ENCODE data around the gene RAD50. TPM values are rescaled to one million over a fixed set of nuclear protein-coding genes. Genes with fewer than 3 reads are reported as not detected.
"Not testable (repeated sequence)": the region's sequence is repeated elsewhere in the genome, so short reads cannot be mapped to it uniquely, and the experiment has no call there.

Gene RAD50
- total RNA-seq, 2 experiments from 2014 or later: 30.4 to 34.5 TPM

DNA sequence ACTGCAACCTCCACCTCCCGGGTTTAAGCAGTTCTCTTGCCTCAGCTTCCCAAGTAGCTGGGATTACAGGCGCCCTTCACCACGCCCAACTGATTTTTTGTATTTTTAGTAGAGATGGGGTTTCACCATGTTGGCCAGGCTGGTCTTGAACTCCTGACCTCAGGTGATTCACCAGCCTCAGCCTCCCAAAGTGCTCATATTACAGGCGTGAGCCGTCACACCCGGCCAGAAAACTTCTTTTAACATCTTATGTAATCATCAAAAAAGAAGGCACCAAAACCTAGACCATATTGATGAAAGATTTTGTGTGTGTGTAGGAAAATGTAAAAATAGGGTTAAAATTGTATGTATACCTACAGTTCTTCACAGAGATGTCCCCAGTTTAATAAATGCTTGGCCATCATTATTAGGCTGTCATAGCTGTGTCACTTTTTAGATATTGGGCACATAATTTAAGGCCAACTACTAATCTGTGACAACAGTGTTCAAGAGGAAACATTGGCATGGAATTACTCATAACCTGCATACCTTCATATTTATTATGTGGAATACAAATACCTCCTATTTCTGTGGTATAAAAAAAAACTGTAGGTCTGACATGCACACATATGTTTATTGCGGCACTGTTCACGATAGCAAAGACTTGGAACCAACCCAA lies 44.4 kb downstream of the RAD50 start:
- Mint-ChIP-seq H3K27me3 (ENCODE audit: low read depth) (no peaks in the 10 kb centered on the region), H3K27ac (no peak overlapping the region)
- CTCF ChIA-PET: no interaction called here

DNA sequence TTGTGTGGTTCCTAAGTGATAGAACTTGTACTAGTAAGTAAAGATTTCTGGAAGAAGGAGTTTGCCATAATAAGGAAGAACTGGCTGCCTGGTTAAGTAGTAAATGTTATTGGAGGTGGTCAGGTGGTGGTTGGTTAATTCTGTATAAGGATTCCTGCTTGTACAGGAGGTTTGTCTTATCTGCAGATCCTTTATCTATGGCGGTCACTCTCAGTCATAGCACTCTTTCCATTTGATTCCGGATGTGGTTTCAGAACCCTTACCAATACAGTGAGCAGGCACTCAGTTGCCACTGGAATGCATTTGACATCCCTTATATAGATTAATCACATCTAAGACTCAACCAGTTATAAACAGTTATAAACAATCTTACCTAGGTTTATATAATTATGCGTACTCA lies 50.3 kb downstream of the RAD50 start:
- DNase-seq (no peak), ATAC-seq (no peak)
- Mint-ChIP-seq H3K9me3 (ENCODE audit: insufficient read depth) (no peaks in the 10 kb centered on the region), H3K36me3 (ENCODE audit: low read depth) (peaks cover 53% of the 10 kb centered on the region), H3K4me1 (ENCODE audit: low read depth) (no peaks in the 10 kb centered on the region), H3K27ac (no peak overlapping the region), H3K27me3 (ENCODE audit: low read depth) (no peaks in the 10 kb centered on the region), H3K4me3 (no peak overlapping the region)
- ChIA-PET CTCF (no interaction called here), POLR2A (no interaction called here)

More for the DNA sequence above, 44.4 kb downstream of the RAD50 start:
- Mint-ChIP-seq H3K9me3 (ENCODE audit: insufficient read depth) (no peaks in the 10 kb centered on the region), H3K36me3 (ENCODE audit: low read depth) (peaks cover 62% of the 10 kb centered on the region), H3K4me3 (no peak overlapping the region), H3K4me1 (ENCODE audit: low read depth) (no peaks in the 10 kb centered on the region)
- no peak for DNase-seq
- ATAC-seq: no peak
- POLR2A ChIA-PET: interaction anchor here (0.7 kb wide), 1 partner anchor 88 kb away, joined by 6 read pairs; no protein-coding TSS in a partner anchor

DNA sequence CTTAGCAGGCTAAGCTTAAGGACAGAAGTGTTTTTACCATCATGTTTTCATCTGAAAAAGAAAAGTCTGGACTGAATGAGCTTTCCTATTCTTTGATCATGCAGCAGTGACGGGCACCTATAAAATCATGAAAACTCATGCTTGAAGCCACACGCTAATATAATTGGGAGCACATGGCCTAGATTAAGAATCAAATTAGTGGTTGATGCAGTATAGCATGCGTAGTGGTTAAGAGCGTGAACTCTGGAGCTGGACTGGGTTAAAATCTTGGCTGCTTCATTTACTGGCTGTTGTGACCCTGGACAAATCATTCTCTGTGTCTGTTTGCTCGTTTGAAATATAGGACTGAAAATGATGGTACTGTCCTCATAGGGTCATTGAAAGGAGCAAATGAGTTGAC lies 51.3 kb downstream of the RAD50 start:
- no peak overlapping the region for H3K4me3 Mint-ChIP-seq
- no peak overlapping the region for H3K27ac Mint-ChIP-seq
- ATAC-seq (no peak), DNase-seq (no peak)
- ChIA-PET POLR2A (no interaction called here), CTCF (no interaction called here)
- peaks cover 54% of the 10 kb centered on the region for H3K36me3 Mint-ChIP-seq (ENCODE audit: low read depth)
- no peaks in the 10 kb centered on the region for H3K4me1 Mint-ChIP-seq (ENCODE audit: low read depth)
- H3K27me3 Mint-ChIP-seq (ENCODE audit: low read depth): no peaks in the 10 kb centered on the region
- no peaks in the 10 kb centered on the region for H3K9me3 Mint-ChIP-seq (ENCODE audit: insufficient read depth)

DNA sequence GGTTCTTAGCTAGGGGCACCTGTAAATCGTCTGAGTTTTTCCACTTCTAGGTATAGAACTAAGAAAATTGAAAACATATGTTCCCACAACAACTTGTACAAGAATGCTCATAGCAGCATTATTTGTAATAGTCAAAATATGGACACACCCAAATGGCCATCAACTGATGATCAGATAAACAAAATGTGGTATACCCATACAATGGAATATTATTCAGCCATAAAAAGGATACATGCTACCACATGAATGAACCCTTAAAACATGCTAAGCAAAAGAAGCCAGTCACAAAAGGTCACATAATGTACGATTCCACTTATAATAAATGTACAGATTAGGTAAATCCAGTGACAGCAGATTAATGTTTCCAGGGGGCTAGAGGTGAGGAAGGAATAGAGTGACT lies 55.2 kb downstream of the RAD50 start:
- Mint-ChIP-seq H3K4me1 (ENCODE audit: low read depth) (no peaks in the 10 kb centered on the region), H3K27me3 (ENCODE audit: low read depth) (no peaks in the 10 kb centered on the region), H3K36me3 (ENCODE audit: low read depth) (peaks cover 38% of the 10 kb centered on the region), H3K9me3 (ENCODE audit: insufficient read depth) (no peaks in the 10 kb centered on the region), H3K27ac (no peak overlapping the region), H3K4me3 (no peak overlapping the region)
- ATAC-seq (no peak), DNase-seq (no peak)
- CTCF ChIA-PET: interaction anchor here (1.8 kb wide), 1 partner anchor 85 kb away, joined by 4 read pairs; no protein-coding TSS in a partner anchor
- POLR2A ChIA-PET: no interaction called here

DNA sequence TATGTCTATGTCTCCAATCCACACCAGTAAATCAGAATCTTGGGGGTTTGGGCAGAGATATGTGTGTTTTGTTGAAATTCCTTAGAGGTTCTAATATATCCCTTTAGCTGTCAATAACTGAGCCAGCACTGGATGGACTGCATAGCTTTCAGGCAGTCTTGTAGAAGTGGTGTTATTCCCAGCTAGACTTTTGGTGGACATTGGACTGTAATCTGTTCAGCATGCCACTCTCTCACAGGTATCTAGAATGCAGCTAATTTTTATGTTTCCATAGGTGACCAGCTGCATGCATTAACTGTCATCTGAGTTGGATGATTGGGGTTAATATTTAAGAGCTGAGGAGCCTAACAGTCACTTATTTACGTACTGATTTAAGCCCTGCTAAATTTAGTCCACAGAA lies 56.1 kb downstream of the RAD50 start:
- H3K27me3 Mint-ChIP-seq (ENCODE audit: low read depth): no peaks in the 10 kb centered on the region
- ChIA-PET POLR2A (interaction anchor here (0.6 kb wide), 1 partner anchor 1129 kb away, joined by 3 read pairs; no protein-coding TSS in a partner anchor), CTCF (interaction anchor here (1.1 to 1.8 kb wide), 3 partner anchors 8 to 86 kb away, joined by 3 to 4 read pairs (median 4); no protein-coding TSS in a partner anchor)
- ATAC-seq: no peak
- H3K36me3 Mint-ChIP-seq (ENCODE audit: low read depth): peaks cover 42% of the 10 kb centered on the region
- no peak overlapping the region for H3K27ac Mint-ChIP-seq
- H3K4me1 Mint-ChIP-seq (ENCODE audit: low read depth): no peaks in the 10 kb centered on the region
- H3K9me3 Mint-ChIP-seq (ENCODE audit: insufficient read depth): no peaks in the 10 kb centered on the region
- H3K4me3 Mint-ChIP-seq: no peak overlapping the region
- DNase-seq: no peak

DNA sequence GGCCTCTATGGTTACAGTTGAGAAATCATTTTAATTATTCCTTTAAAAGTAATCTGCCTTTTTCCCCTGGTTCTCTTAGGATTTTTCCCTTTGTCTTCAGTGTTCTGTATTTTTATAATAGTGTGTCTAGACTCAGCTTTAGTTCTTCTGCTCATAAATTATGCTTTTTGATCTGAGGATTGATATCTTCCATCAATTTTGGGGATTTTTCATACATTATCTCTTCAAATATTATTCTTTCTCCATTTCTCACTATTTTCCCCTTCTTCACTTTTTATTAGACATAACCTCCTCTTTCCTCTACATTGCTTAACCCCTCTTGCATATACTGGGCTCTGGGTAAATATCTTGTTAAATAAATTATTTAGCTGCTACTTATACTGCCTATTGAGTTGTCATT lies 64.9 kb downstream of the RAD50 start:
- DNase-seq: no peak
- Mint-ChIP-seq H3K9me3 (ENCODE audit: insufficient read depth) (no peaks in the 10 kb centered on the region), H3K27ac (no peak overlapping the region), H3K4me3 (no peak overlapping the region), H3K27me3 (ENCODE audit: low read depth) (no peaks in the 10 kb centered on the region), H3K4me1 (ENCODE audit: low read depth) (peaks cover 5% of the 10 kb centered on the region), H3K36me3 (ENCODE audit: low read depth) (peaks cover 45% of the 10 kb centered on the region)
- CTCF ChIA-PET: no interaction called here
- ATAC-seq: no peak
- POLR2A ChIA-PET: no interaction called here

DNA sequence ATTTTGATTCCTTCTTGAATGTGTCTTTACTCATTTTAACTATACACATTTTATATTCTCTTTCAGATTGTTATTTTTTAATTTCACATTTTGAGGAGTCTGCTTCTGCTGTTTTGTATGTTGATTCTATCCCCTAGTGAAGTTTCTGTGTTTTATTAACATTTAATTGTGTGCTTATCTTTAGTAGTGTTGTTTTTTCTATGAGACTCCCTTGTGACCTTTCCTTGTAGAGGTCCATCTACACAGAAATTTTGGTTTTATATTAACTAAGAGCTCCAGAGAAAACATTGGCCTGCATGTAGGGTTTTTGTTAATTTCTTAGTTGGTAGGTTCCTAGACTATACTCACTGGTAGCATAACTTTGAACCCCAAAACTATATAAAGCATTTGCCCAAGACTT lies 65.8 kb downstream of the RAD50 start:
- no peaks in the 10 kb centered on the region for H3K27me3 Mint-ChIP-seq (ENCODE audit: low read depth)
- no peak for DNase-seq
- peaks cover 8% of the 10 kb centered on the region for H3K4me1 Mint-ChIP-seq (ENCODE audit: low read depth)
- ATAC-seq: no peak
- ChIA-PET POLR2A (no interaction called here), CTCF (interaction anchor here (1.0 to 1.4 kb wide), 2 partner anchors 122 to 198 kb away, joined by 3 read pairs; no protein-coding TSS in a partner anchor)
- no peak overlapping the region for H3K4me3 Mint-ChIP-seq
- peaks cover 47% of the 10 kb centered on the region for H3K36me3 Mint-ChIP-seq (ENCODE audit: low read depth)
- no peak overlapping the region for H3K27ac Mint-ChIP-seq
- no peaks in the 10 kb centered on the region for H3K9me3 Mint-ChIP-seq (ENCODE audit: insufficient read depth)

DNA sequence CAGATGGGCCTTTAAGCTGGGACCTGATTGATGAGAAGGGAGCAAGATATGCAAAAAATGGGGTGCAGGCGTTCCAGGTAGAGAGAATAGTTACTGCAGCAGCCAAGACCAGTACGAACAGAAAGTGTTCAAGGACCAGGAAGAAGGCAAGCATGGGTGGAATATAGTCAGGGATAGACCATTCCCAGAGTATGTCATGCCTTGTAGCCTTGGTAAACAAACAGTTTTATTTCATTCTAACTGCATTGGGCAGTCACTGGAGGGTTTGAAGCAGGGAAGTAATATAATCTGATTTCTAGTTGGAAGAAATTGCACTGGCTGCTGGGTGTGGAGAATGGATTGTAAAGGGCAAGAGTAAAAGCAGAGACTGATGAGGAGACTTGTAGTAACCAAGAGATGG lies 70.7 kb downstream of the RAD50 start:
- no peaks in the 10 kb centered on the region for H3K27me3 Mint-ChIP-seq (ENCODE audit: low read depth)
- no peak overlapping the region for H3K4me3 Mint-ChIP-seq
- ChIA-PET CTCF (no interaction called here), POLR2A (no interaction called here)
- H3K27ac Mint-ChIP-seq: no peak overlapping the region
- H3K9me3 Mint-ChIP-seq (ENCODE audit: insufficient read depth): no peaks in the 10 kb centered on the region
- ATAC-seq (no peak), DNase-seq (no peak)
- H3K36me3 Mint-ChIP-seq (ENCODE audit: low read depth): peaks cover 48% of the 10 kb centered on the region
- peaks cover 41% of the 10 kb centered on the region for H3K4me1 Mint-ChIP-seq (ENCODE audit: low read depth)

DNA sequence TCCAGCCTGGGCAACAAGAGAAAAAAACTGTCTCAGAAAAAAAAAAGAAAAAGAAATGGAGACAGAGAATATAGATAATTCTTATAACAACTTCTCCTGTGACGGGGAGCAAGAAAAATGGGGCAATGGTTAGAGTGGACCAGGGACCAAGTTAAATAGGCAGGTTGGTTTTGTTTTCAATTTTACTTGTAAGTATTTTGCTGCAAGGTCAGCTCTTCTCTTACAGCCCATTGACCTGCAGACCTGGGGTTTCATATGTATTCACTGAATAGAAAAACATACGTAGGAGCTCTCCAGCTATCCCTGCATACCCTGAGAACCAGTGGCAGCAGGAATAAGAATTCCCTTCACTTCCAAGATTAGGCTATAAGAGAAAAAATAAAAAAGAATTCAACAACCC lies 72.0 kb downstream of the RAD50 start:
- Mint-ChIP-seq H3K4me1 (ENCODE audit: low read depth) (peaks cover 40% of the 10 kb centered on the region), H3K36me3 (ENCODE audit: low read depth) (peaks cover 42% of the 10 kb centered on the region), H3K9me3 (ENCODE audit: insufficient read depth) (no peaks in the 10 kb centered on the region), H3K27ac (peak overlapping the region; percentile 86), H3K27me3 (ENCODE audit: low read depth) (no peaks in the 10 kb centered on the region), H3K4me3 (no peak overlapping the region)
- no peak for DNase-seq
- no peak for ATAC-seq
- ChIA-PET POLR2A (no interaction called here), CTCF (interaction anchor here (1.8 kb wide), 1 partner anchor 13 kb away, joined by 7 read pairs; no protein-coding TSS in a partner anchor)

DNA sequence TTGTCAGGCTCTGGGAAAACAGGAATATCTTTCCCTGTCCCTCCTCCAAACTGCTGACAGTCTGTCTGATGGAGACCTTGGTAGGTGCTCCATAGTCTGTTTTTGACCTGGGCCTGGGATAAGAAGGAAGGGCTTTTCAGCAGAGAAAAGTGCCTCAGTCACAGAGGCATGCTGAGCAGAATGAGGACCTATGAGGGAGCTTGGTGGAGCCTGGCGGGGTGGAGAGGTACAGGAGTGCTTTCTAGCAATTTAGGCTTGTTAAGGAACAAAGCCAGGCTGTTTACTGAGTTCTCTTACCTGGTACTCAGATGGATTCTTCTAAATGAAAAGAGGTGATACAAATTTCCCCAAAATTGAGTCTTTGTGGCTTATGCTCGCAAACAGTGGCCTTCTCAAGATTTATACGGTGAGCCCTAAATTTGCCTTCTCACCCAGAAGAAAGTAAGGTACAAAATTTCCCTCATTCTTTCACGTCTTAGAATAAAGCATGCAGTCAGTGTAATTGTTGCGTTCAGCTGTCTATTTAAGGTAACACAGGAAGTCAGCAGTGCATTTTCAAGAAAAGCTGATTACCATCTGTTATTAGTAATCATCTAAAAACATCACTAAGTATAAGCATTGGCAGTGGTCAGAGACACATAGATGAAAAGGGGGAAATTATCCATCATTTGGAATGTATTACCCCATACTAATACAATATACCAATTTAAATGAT lies 72.6 kb downstream of the RAD50 start:
- H3K36me3 Mint-ChIP-seq (ENCODE audit: low read depth): peaks cover 48% of the 10 kb centered on the region
- no peaks in the 10 kb centered on the region for H3K9me3 Mint-ChIP-seq (ENCODE audit: insufficient read depth)
- H3K4me3 Mint-ChIP-seq: peak overlapping the region; percentile 32
- H3K4me1 Mint-ChIP-seq (ENCODE audit: low read depth): peaks cover 42% of the 10 kb centered on the region
- ChIA-PET POLR2A (no interaction called here), CTCF (interaction anchor here (1.1 to 1.8 kb wide), 3 partner anchors 10 to 103 kb away, joined by 5 to 7 read pairs (median 6); no protein-coding TSS in a partner anchor)
- no peak for DNase-seq
- no peaks in the 10 kb centered on the region for H3K27me3 Mint-ChIP-seq (ENCODE audit: low read depth)
- peak overlapping the region; percentile 86 for H3K27ac Mint-ChIP-seq
- peak; percentile 63 for ATAC-seq

DNA sequence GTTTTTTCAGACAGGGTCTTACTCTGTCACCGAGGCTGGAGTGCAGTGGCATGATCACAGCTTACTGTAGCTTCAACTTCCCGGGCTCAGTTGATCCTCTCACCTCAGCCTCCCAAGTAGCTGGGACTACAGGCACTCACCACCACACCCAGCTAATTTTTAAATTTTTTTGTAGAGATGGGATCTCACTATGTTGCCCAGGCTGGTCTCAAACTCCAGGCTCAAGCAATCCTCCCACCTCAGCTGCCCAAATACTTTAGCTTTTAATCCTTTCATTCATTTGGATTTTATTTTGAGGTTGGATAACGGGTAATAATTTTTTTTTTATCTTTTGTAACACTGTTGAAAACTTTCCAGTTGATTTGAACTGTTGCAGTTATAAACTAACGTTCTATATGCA lies 76.8 kb downstream of the RAD50 start:
- DNase-seq; H3K27ac Mint-ChIP-seq; H3K27me3 Mint-ChIP-seq (ENCODE audit: low read depth); H3K4me3 Mint-ChIP-seq; H3K9me3 Mint-ChIP-seq (ENCODE audit: insufficient read depth); ATAC-seq: not testable (repeated sequence)
- peaks cover 62% of the 10 kb centered on the region for H3K36me3 Mint-ChIP-seq (ENCODE audit: low read depth)
- H3K4me1 Mint-ChIP-seq (ENCODE audit: low read depth): peaks cover 66% of the 10 kb centered on the region
- ChIA-PET POLR2A (interaction anchor here (0.8 kb wide), 1 partner anchor 30 kb away, joined by 4 read pairs; no protein-coding TSS in a partner anchor), CTCF (interaction anchor here (0.6 to 1.8 kb wide), 5 partner anchors 82 to 187 kb away, joined by 3 to 8 read pairs (median 4); no protein-coding TSS in a partner anchor)

DNA sequence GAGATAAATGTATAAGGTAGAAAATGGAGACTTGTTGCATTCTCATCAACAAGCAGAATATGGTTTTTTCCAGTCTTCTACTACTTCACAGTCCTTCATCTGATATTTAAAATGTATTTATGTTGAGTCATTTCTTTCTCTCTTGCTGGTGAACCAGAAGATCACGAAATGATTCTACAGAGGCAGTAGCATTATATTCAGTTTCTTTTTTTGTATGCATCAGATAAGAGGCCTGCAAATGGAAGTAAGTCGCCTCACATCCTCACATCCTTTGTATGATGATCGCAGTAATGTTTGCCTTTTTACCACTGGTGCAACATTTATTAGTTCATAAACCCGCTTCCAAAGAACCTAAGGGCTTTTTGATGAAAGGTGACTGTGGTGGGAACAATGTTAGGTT lies 79.1 kb downstream of the RAD50 start:
- DNase-seq: no peak

More for the DNA sequence above, 79.1 kb downstream of the RAD50 start:
- peak; percentile 67 for ATAC-seq
- H3K4me3 Mint-ChIP-seq: peak overlapping the region; percentile 29
- peak overlapping the region; percentile 84 for H3K27ac Mint-ChIP-seq
- no peaks in the 10 kb centered on the region for H3K9me3 Mint-ChIP-seq (ENCODE audit: insufficient read depth)
- ChIA-PET CTCF (interaction anchor here (1.1 to 1.4 kb wide), 4 partner anchors 17 to 121 kb away, joined by 3 to 5 read pairs (median 3); no protein-coding TSS in a partner anchor), POLR2A (no interaction called here)
- peaks cover 60% of the 10 kb centered on the region for H3K36me3 Mint-ChIP-seq (ENCODE audit: low read depth)
- H3K27me3 Mint-ChIP-seq (ENCODE audit: low read depth): no peaks in the 10 kb centered on the region
- H3K4me1 Mint-ChIP-seq (ENCODE audit: low read depth): peaks cover 68% of the 10 kb centered on the region

All from activated CD8-positive, alpha-beta T cell treated with anti-CD3 and anti-CD28 coated beads, Interleukin-2, amount 10 ng/mL, durations not matched to agents 7 days and 5 days (primary cell).